Adrenal gland (tissue), 12 donors: Measurements from ENCODE around the gene GRP. TPM values are rescaled to one million over a fixed set of nuclear protein-coding genes. Genes with fewer than 3 reads are reported as not detected.

Experiments
- DNase-seq, 7 donors: peaks; one replicate each; pipeline ENCODE4 v3.0.0-alpha.2; 2019 to 2020
- H3K27ac ChIP-seq, 5 donors: fragments of 200-600 bp; sonication (generic) in 4 of 5; 1 replicate in 3 of 5; 2 replicates in 2 of 5; pipeline versions ENCODE4 v1.5.1 to v1.8.0; 2016 to 2020; ENCODE audit warnings: mild to moderate bottlenecking in 1 of 5
- H3K27me3 ChIP-seq: fragments of 200-600 bp; 2 replicates; pipeline ENCODE4 v1.8.0; 2021
- H3K36me3 ChIP-seq, 2 donors: fragments of 200-600 bp; replicated peaks in 1 of 2; 1 replicate in 1 of 2; 2 replicates in 1 of 2; pipeline versions ENCODE4 v1.5.1 to v1.8.0; 2018 to 2022
- H3K4me1 ChIP-seq, 2 donors: fragments of 200-600 bp; replicated peaks in 1 of 2; 1 replicate in 1 of 2; 2 replicates in 1 of 2; pipeline versions ENCODE4 v1.5.1 to v1.8.0; 2018 to 2021
- H3K4me3 ChIP-seq, 4 donors: fragments of 200-600 bp; sonication (generic) in 3 of 4; one replicate each; pipeline ENCODE4 v1.5.1; 2016 to 2018
- H3K9me3 ChIP-seq, 3 donors: fragments of 200-600 bp; sonication (generic) in 1 of 3; replicated peaks in 1 of 3; 1 replicate in 2 of 3; 2 replicates in 1 of 3; pipeline versions ENCODE4 v1.5.1 to v1.8.0; 2016 to 2021
- CTCF ChIP-seq, 6 experiments: fragments of 450-650 bp in 4 of 6; fragments of 200-600 bp in 2 of 6; sonication (generic) in 1 of 6; IDR thresholded peaks; 1 replicate in 5 of 6; 2 replicates in 1 of 6; pipeline versions ENCODE4 v1.5.1 to v1.8.0; 2016 to 2021; ENCODE audit warnings: antibody characterized with exemption in 6 of 6, mild to moderate bottlenecking in 2 of 6, moderate library complexity in 1 of 6
- POLR2A ChIP-seq, 2 donors: fragments of 450-650 bp; IDR thresholded peaks; one replicate each; pipeline ENCODE4 v1.6.1; 2017; ENCODE audit warnings: antibody characterized with exemption in 2 of 2, mild to moderate bottlenecking in 2 of 2, moderate library complexity in 1 of 2
- WGBS, 4 donors: extraction: QIAGEN DNeasy Blood & Tissue Kit in 2 of 4; methylation state at CpG; one replicate each; pipeline versions ENCODE4 v1.1.5 to v1.1.7; 2013 to 2017; 5-methylcytosine and 5-hydroxymethylcytosine counted together
- intact Hi-C, 2 donors: fragments of 100-400 bp; cut with DNase I; formaldehyde crosslinking; loops; one replicate each; pipeline versions ENCODE4 v1.14.1 to v1.15.0; 2022 to 2023
- polyA plus RNA-seq, 3 donors: library from polyadenylated mRNA; stranded (reverse); fragments of 200-250 nt in 2 of 3; fragments of 350-450 nt in 1 of 3; fragmentation: Illumina TruSeq in 1 of 3; extraction: RNeasy Lipid Tissue Mini Kit (QIAGEN cat#74804) in 1 of 3; gene quantifications; one replicate each; pipeline ENCODE4 v1.2.3, GENCODE V29; 2013 to 2014
- total RNA-seq, 9 donors: library from RNA; depleted of rRNA in 4 of 9; stranded (reverse); fragments of >200 nt in 4 of 9; fragments of 120-200 nt in 1 of 9; fragmentation: NEBNext Ultra II Directional in 1 of 9; extraction: Animal tissue kit (Norgen Biotek cat#: 25700) in 1 of 9; gene quantifications; one replicate each; pipeline versions ENCODE4 v1.1.0 to v1.2.4, GENCODE V29; 2013 to 2023
- donor health status: healthy with polysubstance abuse.
- donor health status: Bipolar disorder and iron deficiency.
- donor health status: DM: yes; HTN: yes; CAD: no.
- donor health status: DM: no; HTN: no; CAD: no.
- donor health status: DM: no; HTN: no; CAD: no.
- donor health status: DM: yes; HTN: yes; CAD: no.

Gene GRP
- total and polyA plus RNA-seq, 12 donors = 0.20 to 1.2 (median 0.74) TPM; not detected in 9

GRCh38 chr18:59278793-59279192 is 58.8 kb downstream of the GRP start:
- no peak for TF ChIP-seq POLR2A (IDR thresholded peaks at IDR 0.05)
- TF ChIP-seq CTCF (IDR thresholded peaks at IDR 0.05) = no peak
- no peak for DNase-seq
- Histone ChIP-seq H3K4me1 (peaks cover 0 to 1% of the 10 kb centered on the region in 2 donors), H3K27ac (no peak overlapping the region), H3K9me3 (no peaks in the 10 kb centered on the region), H3K27me3 (peaks cover 54% of the 10 kb centered on the region), H3K36me3 (no peaks in the 10 kb centered on the region), H3K4me3 (no peak overlapping the region)
- intact Hi-C loops = no loop called here
- 65 to 71% (median 70%) methylated on average over 5 of the region's 5 CpGs for WGBS, 4 donors

- no peak overlapping the region for H3K4me3 ChIP-seq
- no peak for DNase-seq
- H3K36me3 ChIP-seq = no peaks in the 10 kb centered on the region
- no peaks in the 10 kb centered on the region for H3K9me3 ChIP-seq
- H3K27ac ChIP-seq = no peak overlapping the region
- intact Hi-C loops = no loop called here
- no peaks in the 10 kb centered on the region for H3K4me1 ChIP-seq
- H3K27me3 ChIP-seq = peaks cover 51% of the 10 kb centered on the region
- 72 to 82% (median 75%) methylated on average over 3 of the region's 3 CpGs for WGBS, 4 donors
- TF ChIP-seq CTCF (IDR thresholded peaks at IDR 0.05) (no peak), POLR2A (IDR thresholded peaks at IDR 0.05) (no peak)
These were observed 59.2 kb downstream of the GRP start for GRCh38 chr18:59279193-59279592.

GRCh38 chr18:59279722-59280121 is 59.8 kb downstream of the GRP start:
- 29 to 43% (median 34%) methylated on average over 1 of the region's 1 CpG for WGBS, 4 donors

More at GRCh38 chr18:59279722-59280121, 59.8 kb downstream of the GRP start:
- Histone ChIP-seq H3K27ac (no peak overlapping the region), H3K4me3 (no peak overlapping the region), H3K4me1 (no peaks in the 10 kb centered on the region), H3K27me3 (peaks cover 45% of the 10 kb centered on the region), H3K9me3 (no peaks in the 10 kb centered on the region), H3K36me3 (no peaks in the 10 kb centered on the region)
- TF ChIP-seq POLR2A (IDR thresholded peaks at IDR 0.05) (no peak), CTCF (IDR thresholded peaks at IDR 0.05) (no peak)
- no peak for DNase-seq
- intact Hi-C loops = no loop called here

Other genes starting within 250 kb of the GRP start
- 100 to 1,000 TPM in 3 of 9 donors, 10 to 100 TPM in 6; 41.7 to 146 (median 66.5) TPM for gene SEC11C, start 80.3 kb upstream of the GRP start, total RNA-seq
- 100 to 1,000 TPM in 1 of 3 donors, 10 to 100 TPM in 2; 31.5 to 392 (median 31.9) TPM for gene SEC11C, start 80.3 kb upstream of the GRP start, polyA plus RNA-seq
- gene RAX, start 53.3 kb downstream of the GRP start, total RNA-seq = not detected
- not detected for gene RAX, start 53.3 kb downstream of the GRP start, polyA plus RNA-seq
- gene CPLX4, start 98.5 kb downstream of the GRP start, total RNA-seq = under 1 TPM in 1 of 9 donors, not detected in 8; 0.11 TPM
- not detected for gene CPLX4, start 98.5 kb downstream of the GRP start, polyA plus RNA-seq
- 100 to 1,000 TPM in 4 of 9 donors, 10 to 100 TPM in 5; 75.9 to 186 (median 90.2) TPM for gene LMAN1, start 139.1 kb downstream of the GRP start, total RNA-seq
- gene LMAN1, start 139.1 kb downstream of the GRP start, polyA plus RNA-seq = 100 to 1,000 TPM in 1 of 3 donors, 10 to 100 TPM in 2; 14.3 to 102 (median 20.2) TPM